ENCODE data around the gene GMPPA. TPM values are rescaled to one million over a fixed set of nuclear protein-coding genes. Genes with fewer than 3 reads are reported as not detected.

Gene GMPPA
- total RNA-seq, 1 donor: 46.0 TPM

GRCh38 chr2:219552382-219553167 is 53.9 kb downstream of the GMPPA start:
- H4K20me1 ChIP-seq (ENCODE audit: insufficient read depth, low read length): peaks cover 2% of the 10 kb centered on the region
- H3K9me3 ChIP-seq (ENCODE audit: low read depth, low read length): no peaks in the 10 kb centered on the region
- no peak overlapping the region for H3K27ac ChIP-seq (ENCODE audit: low read depth, low read length)
- peak overlapping the region; percentile 88 for H3K4me2 ChIP-seq (ENCODE audit: insufficient read depth, low read length)
- TF ChIP-seq, protein P1, sequence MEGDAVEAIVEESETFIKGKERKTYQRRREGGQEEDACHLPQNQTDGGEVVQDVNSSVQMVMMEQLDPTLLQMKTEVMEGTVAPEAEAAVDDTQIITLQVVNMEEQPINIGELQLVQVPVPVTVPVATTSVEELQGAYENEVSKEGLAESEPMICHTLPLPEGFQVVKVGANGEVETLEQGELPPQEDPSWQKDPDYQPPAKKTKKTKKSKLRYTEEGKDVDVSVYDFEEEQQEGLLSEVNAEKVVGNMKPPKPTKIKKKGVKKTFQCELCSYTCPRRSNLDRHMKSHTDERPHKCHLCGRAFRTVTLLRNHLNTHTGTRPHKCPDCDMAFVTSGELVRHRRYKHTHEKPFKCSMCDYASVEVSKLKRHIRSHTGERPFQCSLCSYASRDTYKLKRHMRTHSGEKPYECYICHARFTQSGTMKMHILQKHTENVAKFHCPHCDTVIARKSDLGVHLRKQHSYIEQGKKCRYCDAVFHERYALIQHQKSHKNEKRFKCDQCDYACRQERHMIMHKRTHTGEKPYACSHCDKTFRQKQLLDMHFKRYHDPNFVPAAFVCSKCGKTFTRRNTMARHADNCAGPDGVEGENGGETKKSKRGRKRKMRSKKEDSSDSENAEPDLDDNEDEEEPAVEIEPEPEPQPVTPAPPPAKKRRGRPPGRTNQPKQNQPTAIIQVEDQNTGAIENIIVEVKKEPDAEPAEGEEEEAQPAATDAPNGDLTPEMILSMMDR (IDR thresholded peaks at IDR 0.05; ENCODE audit: extremely low read depth, low read depth, low read length): no peak
- peaks cover 13% of the 10 kb centered on the region for H3K4me1 ChIP-seq (ENCODE audit: insufficient read depth, low read length)
- peaks cover 2% of the 10 kb centered on the region for H3K27me3 ChIP-seq (ENCODE audit: insufficient read depth, low read length)
- DNase-seq (ENCODE audit: insufficient read length, low spot score, missing footprints): peak; percentile 99
- no peaks in the 10 kb centered on the region for H3K36me3 ChIP-seq (ENCODE audit: insufficient read depth, low read length)
- H3K4me3 ChIP-seq (ENCODE audit: insufficient read depth, low read length): peak overlapping the region; percentile 76
- H3K79me2 ChIP-seq (ENCODE audit: insufficient read depth, low read length): no peaks in the 10 kb centered on the region
- H2AFZ ChIP-seq (ENCODE audit: low read length): peak overlapping the region; percentile 85

DNA sequence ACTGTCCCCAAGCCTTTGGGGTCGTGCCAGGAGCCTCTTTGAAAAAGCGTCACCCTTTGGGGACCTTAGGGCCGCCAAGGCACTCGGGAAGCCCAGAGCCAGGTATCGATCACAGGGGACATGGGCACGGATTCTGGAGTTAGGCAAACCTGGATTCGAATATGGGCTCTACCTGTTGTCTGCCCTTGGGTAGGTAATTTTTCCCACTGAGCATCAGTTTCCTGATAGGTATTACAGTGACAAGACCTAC is 54.4 kb downstream of the GMPPA start:
- Histone ChIP-seq H2AFZ (ENCODE audit: low read length) (no peak overlapping the region), H3K4me2 (ENCODE audit: insufficient read depth, low read length) (peak overlapping the region; percentile 88)
- TF ChIP-seq, protein P1 (IDR thresholded peaks at IDR 0.05; ENCODE audit: extremely low read depth, low read depth, low read length): no peak

DNA sequence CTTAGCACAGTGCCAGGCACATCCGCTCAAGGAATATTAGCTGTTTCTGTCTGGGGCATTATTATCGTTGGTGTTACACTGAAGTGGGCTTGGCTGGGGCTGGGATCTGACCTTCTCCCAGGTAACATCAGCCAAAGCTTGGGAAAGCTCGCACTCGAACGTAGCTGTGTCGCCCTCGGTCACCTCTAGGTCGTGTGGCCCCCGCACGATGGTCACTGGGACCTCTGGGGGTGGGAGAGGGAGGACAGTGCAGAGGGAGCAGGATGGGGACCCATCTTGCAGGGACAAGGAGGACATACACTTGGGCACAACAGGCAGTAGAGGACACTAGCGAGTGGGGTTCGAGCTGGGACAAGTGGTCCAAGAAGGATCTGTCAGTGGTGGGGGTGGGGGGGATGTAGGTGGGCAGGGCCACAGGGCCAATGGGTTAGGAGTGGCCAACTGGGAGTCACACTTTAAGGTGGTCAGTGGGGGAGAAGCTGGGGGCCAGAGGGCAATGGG is 54.8 kb downstream of the GMPPA start:
- H3K27ac ChIP-seq (ENCODE audit: low read depth, low read length): no peak overlapping the region
- H3K9me3 ChIP-seq (ENCODE audit: low read depth, low read length): no peaks in the 10 kb centered on the region
- H3K4me1 ChIP-seq (ENCODE audit: insufficient read depth, low read length): peaks cover 13% of the 10 kb centered on the region
- H3K27me3 ChIP-seq (ENCODE audit: insufficient read depth, low read length): peaks cover 2% of the 10 kb centered on the region
- DNase-seq (ENCODE audit: insufficient read length, low spot score, missing footprints): no peak
- no peak overlapping the region for H3K4me2 ChIP-seq (ENCODE audit: insufficient read depth, low read length)
- no peak overlapping the region for H3K4me3 ChIP-seq (ENCODE audit: insufficient read depth, low read length)
- peaks cover 2% of the 10 kb centered on the region for H4K20me1 ChIP-seq (ENCODE audit: insufficient read depth, low read length)
- TF ChIP-seq, protein P1 (IDR thresholded peaks at IDR 0.05; ENCODE audit: extremely low read depth, low read depth, low read length): no peak
- H2AFZ ChIP-seq (ENCODE audit: low read length): no peak overlapping the region
- no peaks in the 10 kb centered on the region for H3K36me3 ChIP-seq (ENCODE audit: insufficient read depth, low read length)
- H3K79me2 ChIP-seq (ENCODE audit: insufficient read depth, low read length): no peaks in the 10 kb centered on the region

More for the DNA sequence above, 54.4 kb downstream of the GMPPA start:
- Histone ChIP-seq H3K4me1 (ENCODE audit: insufficient read depth, low read length) (peaks cover 13% of the 10 kb centered on the region), H3K79me2 (ENCODE audit: insufficient read depth, low read length) (no peaks in the 10 kb centered on the region), H3K27ac (ENCODE audit: low read depth, low read length) (no peak overlapping the region), H3K9me3 (ENCODE audit: low read depth, low read length) (no peaks in the 10 kb centered on the region), H4K20me1 (ENCODE audit: insufficient read depth, low read length) (peaks cover 2% of the 10 kb centered on the region), H3K4me3 (ENCODE audit: insufficient read depth, low read length) (peak overlapping the region; percentile 76), H3K27me3 (ENCODE audit: insufficient read depth, low read length) (peaks cover 2% of the 10 kb centered on the region), H3K36me3 (ENCODE audit: insufficient read depth, low read length) (no peaks in the 10 kb centered on the region)
- no peak for DNase-seq (ENCODE audit: insufficient read length, low spot score, missing footprints)

DNA sequence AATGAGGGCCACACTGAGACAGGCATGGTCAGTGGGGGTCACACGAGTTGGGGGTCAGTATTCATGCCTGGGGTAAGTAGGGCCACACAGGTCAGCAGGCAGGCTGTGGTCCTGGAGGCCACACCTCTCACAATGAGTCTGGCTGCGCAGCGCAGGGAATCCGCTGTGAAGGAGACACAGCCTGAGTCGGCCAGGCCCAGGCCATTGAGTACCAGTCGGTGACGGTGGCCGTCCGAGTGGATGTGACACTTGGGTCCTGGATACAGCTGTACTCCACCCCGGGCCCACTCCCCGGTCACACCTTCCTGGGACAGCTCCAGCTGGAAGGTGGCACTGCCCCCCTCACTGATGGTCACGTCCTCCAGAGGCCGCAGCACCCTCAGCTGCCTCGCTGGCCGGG is 55.7 kb downstream of the GMPPA start:
- Histone ChIP-seq H3K79me2 (ENCODE audit: insufficient read depth, low read length) (no peaks in the 10 kb centered on the region), H4K20me1 (ENCODE audit: insufficient read depth, low read length) (peaks cover 2% of the 10 kb centered on the region), H3K4me3 (ENCODE audit: insufficient read depth, low read length) (no peak overlapping the region), H3K9me3 (ENCODE audit: low read depth, low read length) (no peaks in the 10 kb centered on the region), H3K36me3 (ENCODE audit: insufficient read depth, low read length) (no peaks in the 10 kb centered on the region), H2AFZ (ENCODE audit: low read length) (no peak overlapping the region), H3K27ac (ENCODE audit: low read depth, low read length) (no peak overlapping the region), H3K4me1 (ENCODE audit: insufficient read depth, low read length) (peaks cover 13% of the 10 kb centered on the region), H3K27me3 (ENCODE audit: insufficient read depth, low read length) (peaks cover 2% of the 10 kb centered on the region), H3K4me2 (ENCODE audit: insufficient read depth, low read length) (no peak overlapping the region)
- TF ChIP-seq, protein P1 (IDR thresholded peaks at IDR 0.05; ENCODE audit: extremely low read depth, low read depth, low read length): no peak
- no peak for DNase-seq (ENCODE audit: insufficient read length, low spot score, missing footprints)
